ENCODE measurements around the gene ATXN10. TPM values are rescaled to one million over a fixed set of nuclear protein-coding genes. Genes with fewer than 3 reads are reported as not detected.

ATXN10 gene
- total RNA-seq, 1 donor from 2014 or later: 99.7 TPM

DNA sequence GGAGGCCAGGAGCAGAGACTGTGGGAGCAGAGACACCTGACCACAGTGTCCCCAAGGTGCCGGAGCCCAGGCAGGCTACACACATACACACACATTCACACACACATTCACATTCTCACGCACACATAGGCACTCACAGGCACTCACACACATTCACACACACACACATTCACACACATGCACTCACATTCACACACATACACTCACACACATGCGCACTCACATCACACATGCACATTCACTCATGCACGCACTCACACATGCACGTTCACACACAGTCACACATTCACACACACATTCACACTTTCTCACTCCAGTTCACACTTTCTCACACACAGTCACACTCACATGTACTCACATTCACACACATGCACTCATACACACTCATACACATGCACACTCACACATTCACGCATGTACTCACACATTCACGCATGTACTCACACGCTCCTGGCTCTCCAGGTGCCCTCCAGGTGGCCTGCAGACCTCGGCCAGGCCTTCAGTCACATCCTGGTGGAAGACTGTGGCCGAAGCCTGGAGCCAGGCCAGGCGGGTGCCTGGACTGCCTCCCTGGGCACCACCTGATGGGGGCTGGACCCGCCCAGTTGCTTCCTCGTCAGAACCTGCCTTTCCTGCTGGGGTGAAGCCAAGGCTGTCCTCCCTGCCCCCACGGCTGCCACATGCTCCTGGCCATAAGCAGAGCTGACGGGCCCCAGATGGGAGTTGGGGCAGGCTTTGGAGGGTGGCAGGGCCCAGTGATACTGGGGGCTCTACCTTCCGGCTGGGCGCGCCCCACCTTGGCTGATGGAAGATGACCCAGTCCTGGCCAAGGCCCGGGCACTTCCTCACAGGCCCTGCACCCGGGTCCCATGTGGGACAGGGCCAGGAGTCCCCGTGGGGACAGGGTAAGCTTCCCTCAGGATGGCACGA is 215.8 kb downstream of the ATXN10 start:
- H3K27ac Mint-ChIP-seq: no peak overlapping the region
- TF ChIP-seq, protein P1, sequence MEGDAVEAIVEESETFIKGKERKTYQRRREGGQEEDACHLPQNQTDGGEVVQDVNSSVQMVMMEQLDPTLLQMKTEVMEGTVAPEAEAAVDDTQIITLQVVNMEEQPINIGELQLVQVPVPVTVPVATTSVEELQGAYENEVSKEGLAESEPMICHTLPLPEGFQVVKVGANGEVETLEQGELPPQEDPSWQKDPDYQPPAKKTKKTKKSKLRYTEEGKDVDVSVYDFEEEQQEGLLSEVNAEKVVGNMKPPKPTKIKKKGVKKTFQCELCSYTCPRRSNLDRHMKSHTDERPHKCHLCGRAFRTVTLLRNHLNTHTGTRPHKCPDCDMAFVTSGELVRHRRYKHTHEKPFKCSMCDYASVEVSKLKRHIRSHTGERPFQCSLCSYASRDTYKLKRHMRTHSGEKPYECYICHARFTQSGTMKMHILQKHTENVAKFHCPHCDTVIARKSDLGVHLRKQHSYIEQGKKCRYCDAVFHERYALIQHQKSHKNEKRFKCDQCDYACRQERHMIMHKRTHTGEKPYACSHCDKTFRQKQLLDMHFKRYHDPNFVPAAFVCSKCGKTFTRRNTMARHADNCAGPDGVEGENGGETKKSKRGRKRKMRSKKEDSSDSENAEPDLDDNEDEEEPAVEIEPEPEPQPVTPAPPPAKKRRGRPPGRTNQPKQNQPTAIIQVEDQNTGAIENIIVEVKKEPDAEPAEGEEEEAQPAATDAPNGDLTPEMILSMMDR (IDR thresholded peaks at IDR 0.05): no peak
- CTCF ChIA-PET: no interaction called here
- H3K36me3 Mint-ChIP-seq (ENCODE audit: low read depth): no peaks in the 10 kb centered on the region
- H3K9me3 Mint-ChIP-seq: no peaks in the 10 kb centered on the region
- POLR2A ChIA-PET: no interaction called here
- DNase-seq (no peak), ATAC-seq (ENCODE audit: low read depth) (no peak)
- no peak overlapping the region for H3K4me3 Mint-ChIP-seq
- intact Hi-C loops (cut with micrococcal nuclease): no loop called here
- peaks cover 16% of the 10 kb centered on the region for H3K27me3 Mint-ChIP-seq
- H3K4me1 Mint-ChIP-seq: no peaks in the 10 kb centered on the region

DNA sequence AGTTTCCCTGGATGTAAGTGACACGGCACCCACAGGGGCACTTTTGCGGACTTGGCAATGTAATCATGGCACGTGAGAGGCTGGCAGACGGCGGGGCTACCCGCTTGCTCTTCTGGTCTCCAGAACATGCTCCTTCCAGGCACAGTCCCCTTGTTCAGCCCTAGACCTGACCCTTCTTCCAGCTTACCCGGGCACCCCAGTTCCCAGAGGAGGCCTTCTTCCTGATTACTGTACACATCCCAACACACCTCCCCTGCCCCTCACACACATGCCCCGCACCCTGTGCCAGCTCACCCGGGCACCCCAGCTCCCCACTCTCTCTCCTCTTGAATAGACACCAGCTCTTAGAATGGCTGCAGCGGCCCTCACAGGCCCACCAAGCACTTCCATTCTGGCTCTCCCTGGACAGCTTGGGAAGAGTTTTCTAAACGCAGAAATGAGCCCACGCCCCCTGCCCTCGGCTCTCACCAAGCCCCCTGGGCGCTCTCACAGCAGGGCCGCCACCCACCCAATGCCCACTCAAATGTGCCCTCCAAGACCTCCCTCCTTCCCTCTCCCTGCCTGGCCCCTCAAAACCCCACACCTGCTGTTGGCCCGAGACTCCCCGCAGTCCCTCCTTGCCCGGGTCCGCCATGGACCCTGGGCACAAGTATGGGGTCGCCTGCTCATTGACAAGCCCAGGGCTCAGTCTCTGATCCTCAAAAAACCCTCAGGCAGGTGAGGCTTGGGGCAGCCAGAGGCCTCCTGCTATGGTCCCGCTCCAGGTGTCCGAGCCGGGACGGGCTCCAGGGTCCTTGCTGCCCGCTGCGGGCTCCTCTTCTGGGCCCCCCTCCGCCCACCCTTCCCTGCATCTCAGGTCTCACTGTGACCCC is 216.8 kb downstream of the ATXN10 start:
- Mint-ChIP-seq H3K4me1 (no peaks in the 10 kb centered on the region), H3K4me3 (no peak overlapping the region), H3K36me3 (ENCODE audit: low read depth) (no peaks in the 10 kb centered on the region), H3K27ac (no peak overlapping the region), H3K9me3 (no peaks in the 10 kb centered on the region), H3K27me3 (peaks cover 14% of the 10 kb centered on the region)
- TF ChIP-seq, protein P1 (IDR thresholded peaks at IDR 0.05): no peak
- ChIA-PET CTCF (no interaction called here), POLR2A (no interaction called here)
- DNase-seq: no peak
- ATAC-seq (ENCODE audit: low read depth): no peak
- intact Hi-C loops (cut with micrococcal nuclease): no loop called here

DNA sequence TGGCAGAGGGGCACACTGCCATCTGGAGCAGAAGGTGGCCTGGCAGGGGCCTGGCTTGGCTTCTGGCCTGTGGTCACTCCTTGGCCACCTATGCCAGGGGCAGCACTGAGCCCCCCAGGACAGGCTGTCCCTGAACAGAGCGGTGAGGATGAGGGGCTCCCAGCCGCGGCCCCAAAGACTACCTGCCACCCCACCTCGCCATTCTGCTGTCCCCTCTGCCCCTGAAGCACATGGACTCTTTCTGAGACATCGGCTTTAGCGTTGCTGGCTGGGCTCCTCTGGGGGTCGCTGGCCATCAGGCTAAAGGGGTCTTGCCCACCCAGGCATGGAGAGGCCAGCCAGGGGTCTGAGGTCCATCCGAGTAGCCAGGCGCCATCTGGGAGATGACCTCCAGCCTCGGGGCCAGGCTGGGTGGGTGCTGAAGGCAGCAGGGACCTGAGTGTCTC is 217.5 kb downstream of the ATXN10 start:
- CTCF ChIA-PET: no interaction called here
- Mint-ChIP-seq H3K36me3 (ENCODE audit: low read depth) (no peaks in the 10 kb centered on the region), H3K4me1 (no peaks in the 10 kb centered on the region), H3K27me3 (peaks cover 12% of the 10 kb centered on the region), H3K9me3 (no peaks in the 10 kb centered on the region), H3K27ac (no peak overlapping the region), H3K4me3 (no peak overlapping the region)
- DNase-seq: no peak
- intact Hi-C loops (cut with micrococcal nuclease): no loop called here
- TF ChIP-seq, protein P1 (IDR thresholded peaks at IDR 0.05): no peak
- ATAC-seq (ENCODE audit: low read depth): no peak
- POLR2A ChIA-PET: no interaction called here

DNA sequence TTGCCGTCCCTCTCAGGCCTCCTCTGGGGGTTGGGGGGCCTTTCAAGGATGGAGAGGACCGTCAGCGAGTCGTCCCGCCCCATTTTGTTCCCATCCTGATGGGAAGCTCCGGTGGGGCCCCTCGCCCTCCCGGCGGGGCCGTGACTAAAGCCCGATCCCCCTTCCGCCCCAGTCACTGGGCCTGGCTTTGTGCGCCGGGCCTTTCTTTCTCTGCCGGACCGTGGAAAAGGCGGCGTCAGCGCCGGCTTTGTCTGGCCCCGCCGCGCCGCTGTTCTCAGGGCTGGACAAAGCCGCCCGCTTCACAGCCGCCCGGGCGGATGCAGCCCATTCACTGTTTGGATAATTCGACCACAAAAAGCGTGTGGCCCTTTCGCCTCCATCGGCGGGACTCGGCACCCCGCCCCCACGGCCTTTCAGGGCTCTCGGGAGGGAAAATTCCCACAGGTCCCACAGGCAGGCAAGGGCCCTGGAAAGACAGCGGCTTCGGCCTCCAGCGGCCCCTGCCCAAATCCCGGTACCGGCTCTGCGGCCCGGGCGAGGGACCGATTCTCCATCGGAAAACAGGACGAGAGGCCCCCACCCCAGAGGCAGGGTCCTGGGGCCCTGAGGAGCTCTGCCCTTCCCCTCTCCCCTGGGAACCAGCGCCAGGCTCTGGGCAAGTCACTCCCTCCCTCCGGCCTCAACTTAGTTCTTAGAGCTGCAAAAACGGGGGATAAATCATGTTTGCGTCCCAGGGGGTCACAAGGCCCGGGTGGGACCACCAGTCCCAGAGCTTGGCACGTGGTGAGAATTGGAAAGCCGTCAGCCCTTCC is 218.1 kb downstream of the ATXN10 start:
- intact Hi-C loops (cut with micrococcal nuclease): no loop called here
- no peak overlapping the region for H3K4me3 Mint-ChIP-seq
- DNase-seq (no peak), ATAC-seq (ENCODE audit: low read depth) (no peak)
- peaks cover 15% of the 10 kb centered on the region for H3K27me3 Mint-ChIP-seq
- H3K36me3 Mint-ChIP-seq (ENCODE audit: low read depth): no peaks in the 10 kb centered on the region
- H3K4me1 Mint-ChIP-seq: no peaks in the 10 kb centered on the region
- no peaks in the 10 kb centered on the region for H3K9me3 Mint-ChIP-seq
- H3K27ac Mint-ChIP-seq: no peak overlapping the region
- POLR2A ChIA-PET: no interaction called here
- CTCF ChIA-PET: no interaction called here
- TF ChIP-seq, protein P1 (IDR thresholded peaks at IDR 0.05): no peak

Measured in activated B cell treated with CpG ODN at 0.5 μM for 24 hours (primary cell).